Measurements from ENCODE around the gene GUCY1A1. TPM values are rescaled to one million over a fixed set of nuclear protein-coding genes. Genes with fewer than 3 reads are reported as not detected.

The GUCY1A1 gene
- polyA plus RNA-seq, 1 donor from 2014 or later = 13.6 TPM

DNA sequence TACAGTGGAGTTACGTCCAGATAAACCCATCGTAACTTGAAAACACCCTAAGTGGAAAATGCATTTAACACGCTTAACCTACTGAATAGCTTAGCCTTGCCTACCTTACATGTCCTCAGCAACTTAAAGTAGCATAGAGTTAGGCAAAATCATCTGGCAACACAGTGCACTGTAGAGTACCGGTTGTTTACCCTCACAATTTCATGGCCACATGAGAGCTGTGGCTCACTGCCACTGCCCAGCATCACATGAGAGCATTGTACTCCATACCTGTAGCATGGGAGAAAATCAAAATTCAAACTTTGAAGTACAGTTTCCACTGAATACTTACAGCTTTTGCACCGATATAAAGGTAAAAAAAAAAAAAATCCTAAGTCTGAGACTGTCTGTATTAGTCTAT, 40.6 kb downstream of the GUCY1A1 start:
- Histone ChIP-seq H3K9me2 (ENCODE audit: insufficient read depth, low read length) (no peaks in the 10 kb centered on the region), H3K27ac (ENCODE audit: low read length) (no peak overlapping the region), H3K9me3 (ENCODE audit: low read length) (no peaks in the 10 kb centered on the region), H3K4me3 (ENCODE audit: low read length) (no peak overlapping the region), H2AFZ (ENCODE audit: low read depth, low read length) (no peak overlapping the region), H3K9ac (ENCODE audit: low read length) (no peak overlapping the region), H3K4me2 (ENCODE audit: low read length) (no peak overlapping the region), H4K20me1 (ENCODE audit: insufficient read depth) (no peaks in the 10 kb centered on the region), H3K27me3 (ENCODE audit: insufficient read depth, low read depth, low read length) (no peaks in the 10 kb centered on the region), H3F3A (ENCODE audit: insufficient read depth, low read length, poor library complexity, severe bottlenecking) (no peaks in the 10 kb centered on the region), H3K36me3 (ENCODE audit: insufficient read depth, low read length) (no peaks in the 10 kb centered on the region), H3K79me2 (replicated peaks; ENCODE audit: insufficient read depth, low read length) (no peaks in the 10 kb centered on the region)
- TF ChIP-seq TAF1 (IDR thresholded peaks at IDR 0.05; ENCODE audit: low read depth) (no peak), EP300 (conservative IDR thresholded peaks at IDR 0.05; ENCODE audit: poor library complexity, severe bottlenecking) (no peak), EZH2 (IDR thresholded peaks at IDR 0.05; ENCODE audit: borderline replicate concordance, insufficient read depth, low read length, poor library complexity, severe bottlenecking) (no peak), RAD21 (conservative IDR thresholded peaks at IDR 0.05) (no peak), SMC3 (conservative IDR thresholded peaks at IDR 0.05; ENCODE audit: poor library complexity) (no peak)
- TF ChIP-seq, protein P1, sequence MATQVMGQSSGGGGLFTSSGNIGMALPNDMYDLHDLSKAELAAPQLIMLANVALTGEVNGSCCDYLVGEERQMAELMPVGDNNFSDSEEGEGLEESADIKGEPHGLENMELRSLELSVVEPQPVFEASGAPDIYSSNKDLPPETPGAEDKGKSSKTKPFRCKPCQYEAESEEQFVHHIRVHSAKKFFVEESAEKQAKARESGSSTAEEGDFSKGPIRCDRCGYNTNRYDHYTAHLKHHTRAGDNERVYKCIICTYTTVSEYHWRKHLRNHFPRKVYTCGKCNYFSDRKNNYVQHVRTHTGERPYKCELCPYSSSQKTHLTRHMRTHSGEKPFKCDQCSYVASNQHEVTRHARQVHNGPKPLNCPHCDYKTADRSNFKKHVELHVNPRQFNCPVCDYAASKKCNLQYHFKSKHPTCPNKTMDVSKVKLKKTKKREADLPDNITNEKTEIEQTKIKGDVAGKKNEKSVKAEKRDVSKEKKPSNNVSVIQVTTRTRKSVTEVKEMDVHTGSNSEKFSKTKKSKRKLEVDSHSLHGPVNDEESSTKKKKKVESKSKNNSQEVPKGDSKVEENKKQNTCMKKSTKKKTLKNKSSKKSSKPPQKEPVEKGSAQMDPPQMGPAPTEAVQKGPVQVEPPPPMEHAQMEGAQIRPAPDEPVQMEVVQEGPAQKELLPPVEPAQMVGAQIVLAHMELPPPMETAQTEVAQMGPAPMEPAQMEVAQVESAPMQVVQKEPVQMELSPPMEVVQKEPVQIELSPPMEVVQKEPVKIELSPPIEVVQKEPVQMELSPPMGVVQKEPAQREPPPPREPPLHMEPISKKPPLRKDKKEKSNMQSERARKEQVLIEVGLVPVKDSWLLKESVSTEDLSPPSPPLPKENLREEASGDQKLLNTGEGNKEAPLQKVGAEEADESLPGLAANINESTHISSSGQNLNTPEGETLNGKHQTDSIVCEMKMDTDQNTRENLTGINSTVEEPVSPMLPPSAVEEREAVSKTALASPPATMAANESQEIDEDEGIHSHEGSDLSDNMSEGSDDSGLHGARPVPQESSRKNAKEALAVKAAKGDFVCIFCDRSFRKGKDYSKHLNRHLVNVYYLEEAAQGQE (IDR thresholded peaks at IDR 0.05; ENCODE audit: borderline replicate concordance) = no peak
- TF ChIP-seq, protein P2, sequence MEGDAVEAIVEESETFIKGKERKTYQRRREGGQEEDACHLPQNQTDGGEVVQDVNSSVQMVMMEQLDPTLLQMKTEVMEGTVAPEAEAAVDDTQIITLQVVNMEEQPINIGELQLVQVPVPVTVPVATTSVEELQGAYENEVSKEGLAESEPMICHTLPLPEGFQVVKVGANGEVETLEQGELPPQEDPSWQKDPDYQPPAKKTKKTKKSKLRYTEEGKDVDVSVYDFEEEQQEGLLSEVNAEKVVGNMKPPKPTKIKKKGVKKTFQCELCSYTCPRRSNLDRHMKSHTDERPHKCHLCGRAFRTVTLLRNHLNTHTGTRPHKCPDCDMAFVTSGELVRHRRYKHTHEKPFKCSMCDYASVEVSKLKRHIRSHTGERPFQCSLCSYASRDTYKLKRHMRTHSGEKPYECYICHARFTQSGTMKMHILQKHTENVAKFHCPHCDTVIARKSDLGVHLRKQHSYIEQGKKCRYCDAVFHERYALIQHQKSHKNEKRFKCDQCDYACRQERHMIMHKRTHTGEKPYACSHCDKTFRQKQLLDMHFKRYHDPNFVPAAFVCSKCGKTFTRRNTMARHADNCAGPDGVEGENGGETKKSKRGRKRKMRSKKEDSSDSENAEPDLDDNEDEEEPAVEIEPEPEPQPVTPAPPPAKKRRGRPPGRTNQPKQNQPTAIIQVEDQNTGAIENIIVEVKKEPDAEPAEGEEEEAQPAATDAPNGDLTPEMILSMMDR (IDR thresholded peaks at IDR 0.05; ENCODE audit: poor library complexity, severe bottlenecking) = no peak

DNA sequence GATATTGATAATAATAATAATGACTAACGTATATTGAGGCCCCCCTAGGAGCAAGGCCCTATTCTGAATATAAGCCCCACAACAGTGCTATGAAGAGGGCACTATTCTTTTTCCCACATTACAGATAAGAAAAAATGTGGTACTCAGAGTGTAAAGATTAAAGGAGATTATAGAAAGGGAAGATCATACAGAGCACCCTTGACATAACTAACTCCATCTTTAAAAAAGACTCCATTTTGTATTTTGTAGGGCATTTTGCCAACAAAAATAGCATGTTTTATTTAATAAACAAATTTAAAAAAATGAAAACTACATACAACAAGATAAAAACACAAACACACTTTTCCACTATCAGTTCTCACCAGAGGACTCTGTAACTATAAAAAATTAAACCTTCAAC, 42.1 kb downstream of the GUCY1A1 start:
- Histone ChIP-seq H3K9me2 (ENCODE audit: insufficient read depth, low read length) (no peaks in the 10 kb centered on the region), H3F3A (ENCODE audit: insufficient read depth, low read length, poor library complexity, severe bottlenecking) (no peaks in the 10 kb centered on the region), H3K27me3 (ENCODE audit: insufficient read depth, low read depth, low read length) (no peaks in the 10 kb centered on the region), H2AFZ (ENCODE audit: low read depth, low read length) (no peak overlapping the region), H4K20me1 (ENCODE audit: insufficient read depth) (no peaks in the 10 kb centered on the region), H3K27ac (ENCODE audit: low read length) (no peak overlapping the region), H3K9me3 (ENCODE audit: low read length) (no peaks in the 10 kb centered on the region), H3K9ac (ENCODE audit: low read length) (no peak overlapping the region), H3K4me2 (ENCODE audit: low read length) (no peak overlapping the region), H3K4me3 (ENCODE audit: low read length) (no peak overlapping the region), H3K36me3 (ENCODE audit: insufficient read depth, low read length) (no peaks in the 10 kb centered on the region), H3K79me2 (replicated peaks; ENCODE audit: insufficient read depth, low read length) (no peaks in the 10 kb centered on the region)
- TF ChIP-seq EP300 (conservative IDR thresholded peaks at IDR 0.05; ENCODE audit: poor library complexity, severe bottlenecking) = no peak
- no peak for TF ChIP-seq SMC3 (conservative IDR thresholded peaks at IDR 0.05; ENCODE audit: poor library complexity)
- TF ChIP-seq, protein P1 (IDR thresholded peaks at IDR 0.05; ENCODE audit: borderline replicate concordance) = no peak
- no peak for TF ChIP-seq EZH2 (IDR thresholded peaks at IDR 0.05; ENCODE audit: borderline replicate concordance, insufficient read depth, low read length, poor library complexity, severe bottlenecking)
- TF ChIP-seq TAF1 (IDR thresholded peaks at IDR 0.05; ENCODE audit: low read depth) = no peak
- TF ChIP-seq, protein P2 (IDR thresholded peaks at IDR 0.05; ENCODE audit: poor library complexity, severe bottlenecking) = no peak
- no peak for TF ChIP-seq RAD21 (conservative IDR thresholded peaks at IDR 0.05)
- no peak for TF ChIP-seq MXI1 (conservative IDR thresholded peaks at IDR 0.05; ENCODE audit: poor library complexity, severe bottlenecking)
- no peak for TF ChIP-seq POLR2AphosphoS5 (IDR thresholded peaks at IDR 0.05)

All from neural cell (in vitro differentiated cells).